GM18505 (cell line): ENCODE measurements around the gene ATF2.

Source experiments
- ATAC-seq: cut with Tn5 transposase; IDR thresholded peaks from one replicate; pipeline ENCODE4 v1.9.1; 2021; ENCODE audit not compliant: unreplicated experiment
- POLR2A ChIP-seq: IDR thresholded peaks from 4 replicates; pipeline ENCODE4 v1.6.1; 2011; ENCODE audit warnings: borderline replicate concordance; ENCODE audit not compliant: insufficient read depth, insufficient read length; ENCODE audit errors: extremely low read depth

Gene ATF2

DNA sequence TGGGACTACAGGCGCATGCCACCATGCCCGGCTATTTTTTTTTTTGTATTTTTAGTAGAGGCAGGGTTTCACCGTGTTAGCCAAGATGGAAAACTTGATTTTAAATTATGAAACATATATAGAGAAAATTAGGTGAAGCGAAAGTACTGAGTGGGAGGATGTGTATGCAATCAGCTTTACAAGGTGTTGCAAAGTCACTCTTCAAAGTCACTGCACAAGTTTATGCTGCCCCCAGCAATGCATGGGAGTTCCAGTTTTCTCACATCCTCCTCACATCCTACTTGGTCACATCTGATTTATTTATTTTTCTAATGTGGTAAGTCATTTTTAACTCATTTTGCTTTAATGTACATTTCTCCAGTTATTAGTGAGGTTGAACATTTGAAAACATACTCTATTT lies 113.7 kb downstream of the ATF2 start:
- TF ChIP-seq POLR2A, result no peak
- ATAC-seq, result no peak

GRCh38 chr2:175049661-175050060 lies 118.3 kb downstream of the ATF2 start:
- no peak for ATAC-seq
- TF ChIP-seq POLR2A, result no peak

- no peak for ATAC-seq
- no peak for TF ChIP-seq POLR2A
Measured at GRCh38 chr2:175048275-175048674, 119.7 kb downstream of the ATF2 start.

GRCh38 chr2:175039490-175039889 lies 128.5 kb downstream of the ATF2 start:
- no peak for ATAC-seq
- no peak for TF ChIP-seq POLR2A

DNA sequence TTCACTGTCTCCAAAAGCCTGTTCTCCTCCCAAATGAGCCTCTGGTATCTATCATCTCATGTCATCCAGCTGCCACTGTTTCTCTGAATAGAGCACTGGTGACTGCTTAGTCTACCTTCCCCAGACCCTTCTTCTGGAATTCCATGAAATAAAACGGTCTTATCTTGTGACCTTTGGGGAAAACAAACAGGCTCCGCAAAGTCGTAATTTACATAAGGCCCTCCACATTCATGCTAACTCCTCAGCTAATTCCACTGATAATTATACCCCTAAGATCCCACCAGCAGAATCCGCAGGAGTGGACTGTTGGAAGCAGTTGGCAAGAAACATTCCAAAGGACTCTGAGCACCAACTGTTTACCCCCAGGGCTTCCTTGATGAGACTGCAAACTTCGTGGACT lies 129.0 kb downstream of the ATF2 start:
- TF ChIP-seq POLR2A, result no peak
- no peak for ATAC-seq

DNA sequence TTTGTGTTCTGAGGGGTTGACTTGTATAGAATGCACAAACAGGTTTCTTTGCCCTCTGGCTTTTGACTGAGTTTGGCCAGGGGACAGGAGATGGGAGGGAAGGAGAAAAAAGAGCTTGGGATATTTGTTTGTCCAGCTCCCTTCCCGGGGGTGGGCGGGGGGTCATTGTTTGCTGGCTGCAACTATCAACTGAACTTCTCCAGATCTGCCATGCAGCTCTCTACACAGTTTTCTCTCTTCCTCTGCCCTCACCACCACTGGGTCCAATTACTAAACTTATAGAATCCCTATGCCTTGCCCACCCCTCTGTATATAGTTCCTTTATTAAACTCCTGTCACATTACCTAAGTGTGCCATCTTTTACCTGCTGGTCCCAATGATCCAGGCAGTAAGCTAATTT lies 130.1 kb downstream of the ATF2 start:
- no peak for ATAC-seq
- no peak for TF ChIP-seq POLR2A

GRCh38 chr2:175036582-175037018 lies 131.4 kb downstream of the ATF2 start:
- no peak for ATAC-seq

GRCh38 chr2:175035806-175036205 lies 132.2 kb downstream of the ATF2 start:
- TF ChIP-seq POLR2A, result no peak
- no peak for ATAC-seq

More at GRCh38 chr2:175036582-175037018, 131.4 kb downstream of the ATF2 start:
- TF ChIP-seq POLR2A, result no peak

- no peak for TF ChIP-seq POLR2A
- no peak for ATAC-seq
Measured at GRCh38 chr2:175034716-175035115, 133.3 kb downstream of the ATF2 start.

DNA sequence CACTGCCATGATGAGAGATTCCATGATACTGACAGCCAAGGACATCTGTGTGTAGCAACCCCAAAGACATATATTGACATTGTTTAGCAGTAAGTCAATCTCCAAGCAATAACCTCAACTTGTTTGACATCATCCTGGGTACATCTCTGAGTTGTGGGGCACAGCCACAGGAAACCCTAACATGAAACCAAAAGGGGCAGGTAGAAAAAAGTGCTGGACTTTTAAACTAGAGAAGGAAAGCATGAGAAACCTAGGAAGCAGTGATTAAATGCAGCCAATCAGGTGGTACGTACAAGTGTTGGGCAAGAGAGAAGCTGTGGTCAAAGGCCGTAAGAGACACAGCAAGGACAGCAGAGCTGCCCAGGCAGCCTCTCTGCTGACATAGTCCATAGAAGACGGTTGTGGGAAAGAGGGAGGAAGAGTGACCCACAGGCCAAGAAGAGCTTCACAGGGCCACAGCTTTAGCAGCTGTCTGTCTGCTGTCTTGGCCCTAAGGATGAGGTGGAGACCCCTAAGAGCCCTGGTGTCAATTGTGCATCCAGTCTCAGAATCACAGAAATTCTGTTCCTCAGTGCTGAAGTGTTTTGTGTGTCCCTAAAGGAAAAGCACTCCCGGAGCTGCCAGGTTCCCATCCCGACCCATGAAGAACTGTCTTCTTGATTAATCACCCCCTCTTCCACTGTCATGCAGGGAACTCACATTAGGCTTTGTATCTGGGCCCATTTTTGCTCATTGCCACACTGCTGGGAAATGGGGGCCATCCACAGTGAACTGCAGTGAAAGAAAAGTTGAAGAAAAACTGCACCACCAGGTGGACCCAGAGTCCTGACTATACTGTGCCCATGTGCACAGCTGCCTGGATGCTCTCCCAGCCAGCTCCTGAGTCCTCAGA lies 137.4 kb downstream of the ATF2 start:
- no peak for ATAC-seq
- no peak for TF ChIP-seq POLR2A

DNA sequence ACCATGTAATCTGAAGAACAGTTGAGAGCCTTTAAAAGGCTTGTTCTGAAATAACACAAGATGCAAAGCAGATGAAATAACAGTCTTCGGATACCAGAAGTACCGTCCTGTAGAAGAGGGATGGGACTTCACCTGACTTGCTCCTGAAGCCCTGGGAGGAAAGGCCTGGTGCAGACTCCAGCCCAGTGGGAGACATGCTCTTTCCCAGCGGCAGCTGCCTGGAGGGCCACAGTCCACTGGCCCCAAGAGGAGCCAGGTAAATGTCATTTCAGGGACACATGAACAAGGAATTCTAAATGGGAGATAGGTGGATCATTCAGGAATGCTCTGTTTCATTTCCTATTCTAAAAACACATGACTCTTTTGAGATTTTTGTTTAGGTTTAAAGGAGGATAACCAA lies 140.2 kb downstream of the ATF2 start:
- TF ChIP-seq POLR2A, result no peak
- ATAC-seq, result no peak

- ATAC-seq, result no peak
- TF ChIP-seq POLR2A, result no peak
Measured at GRCh38 chr2:175026385-175026784, 141.6 kb downstream of the ATF2 start.

DNA sequence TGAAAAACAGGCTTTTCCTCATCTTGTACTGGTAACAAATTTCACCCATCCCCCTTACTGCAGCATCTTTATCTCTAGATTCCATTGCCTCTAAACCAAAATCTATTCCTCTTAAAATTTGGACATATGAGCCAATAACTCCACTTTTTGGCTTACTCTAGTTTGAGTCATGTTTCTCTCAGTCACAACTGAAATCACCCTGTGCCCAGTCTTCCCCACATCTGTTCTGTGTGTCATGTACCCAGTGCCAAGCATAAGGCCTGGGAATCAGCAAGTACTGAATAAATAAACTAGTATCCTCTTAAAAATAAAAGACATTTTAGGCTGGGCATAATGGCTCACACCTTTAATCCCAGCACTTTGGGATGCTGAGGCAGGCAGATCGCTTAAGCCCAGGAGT lies 142.1 kb downstream of the ATF2 start:
- TF ChIP-seq POLR2A, result no peak

DNA sequence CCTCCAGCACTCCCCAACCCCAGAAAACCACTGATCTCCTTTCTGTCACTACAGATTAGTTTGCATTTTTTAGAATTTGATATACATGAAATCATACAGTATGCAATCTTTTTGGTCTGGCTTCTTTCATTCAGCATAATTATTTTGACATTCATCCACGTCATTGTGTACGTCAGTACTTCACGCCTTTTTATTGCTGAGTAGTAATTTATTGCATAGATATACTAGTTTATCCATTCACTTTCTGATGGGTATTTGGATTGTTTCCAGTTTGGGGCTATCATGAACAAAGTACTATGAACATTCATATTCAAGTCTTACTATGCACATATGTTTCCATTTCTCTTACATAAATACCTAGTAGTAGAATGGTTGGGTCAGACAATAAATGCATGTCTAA lies 142.8 kb downstream of the ATF2 start:
- no peak for ATAC-seq
- TF ChIP-seq POLR2A, result no peak

More for the DNA sequence above, 142.1 kb downstream of the ATF2 start:
- ATAC-seq, result no peak
